HepG2 (cell line): ENCODE data around the gene NPPC.

Source experiments
- CBX1 ChIP-seq: IDR thresholded peaks from one replicate; pipeline ENCODE4 v1.6.1; 2016; ENCODE audit warnings: antibody characterized with exemption, low read depth
- FOSL2 ChIP-seq: sonication (generic); formaldehyde crosslinking; IDR thresholded peaks from 2 replicates; pipeline ENCODE4 v1.4.0; 2020; ENCODE audit warnings: missing genetic modification reagents
- POLR2A ChIP-seq, 2 experiments: IDR thresholded peaks; 2 replicates each; pipeline ENCODE4 v1.6.1; 2011; ENCODE audit warnings: low read depth in 2 of 2, low read length in 2 of 2, mild to moderate bottlenecking in 1 of 2, moderate library complexity in 1 of 2; ENCODE audit not compliant: insufficient read depth in 1 of 2
- RFXAP ChIP-seq: sonication (generic); formaldehyde crosslinking; IDR thresholded peaks from 2 replicates; pipeline ENCODE4 v1.4.0; 2020; ENCODE audit warnings: missing genetic modification reagents, borderline replicate concordance
- SMAD1 ChIP-seq: sonication (generic); formaldehyde crosslinking; IDR thresholded peaks from 2 replicates; pipeline ENCODE4 v1.4.0; 2020; ENCODE audit warnings: missing genetic modification reagents, low read depth, mild to moderate bottlenecking, borderline replicate concordance
- SMYD3 ChIP-seq: sonication (generic); formaldehyde crosslinking; IDR thresholded peaks from 2 replicates; pipeline ENCODE4 v1.8.1; 2023; ENCODE audit warnings: mild to moderate bottlenecking, missing genetic modification reagents
- ZNF34 ChIP-seq: sonication (generic); formaldehyde crosslinking; IDR thresholded peaks from 2 replicates; pipeline ENCODE4 v1.4.0; 2020; ENCODE audit warnings: mild to moderate bottlenecking, missing genetic modification reagents, borderline replicate concordance
- TF ChIP-seq, protein P1 (sequence below): sonication (generic); formaldehyde crosslinking; conservative IDR thresholded peaks from 2 replicates; pipeline ENCODE4 v1.4.0; 2020; ENCODE audit warnings: missing genetic modification reagents

DNA sequence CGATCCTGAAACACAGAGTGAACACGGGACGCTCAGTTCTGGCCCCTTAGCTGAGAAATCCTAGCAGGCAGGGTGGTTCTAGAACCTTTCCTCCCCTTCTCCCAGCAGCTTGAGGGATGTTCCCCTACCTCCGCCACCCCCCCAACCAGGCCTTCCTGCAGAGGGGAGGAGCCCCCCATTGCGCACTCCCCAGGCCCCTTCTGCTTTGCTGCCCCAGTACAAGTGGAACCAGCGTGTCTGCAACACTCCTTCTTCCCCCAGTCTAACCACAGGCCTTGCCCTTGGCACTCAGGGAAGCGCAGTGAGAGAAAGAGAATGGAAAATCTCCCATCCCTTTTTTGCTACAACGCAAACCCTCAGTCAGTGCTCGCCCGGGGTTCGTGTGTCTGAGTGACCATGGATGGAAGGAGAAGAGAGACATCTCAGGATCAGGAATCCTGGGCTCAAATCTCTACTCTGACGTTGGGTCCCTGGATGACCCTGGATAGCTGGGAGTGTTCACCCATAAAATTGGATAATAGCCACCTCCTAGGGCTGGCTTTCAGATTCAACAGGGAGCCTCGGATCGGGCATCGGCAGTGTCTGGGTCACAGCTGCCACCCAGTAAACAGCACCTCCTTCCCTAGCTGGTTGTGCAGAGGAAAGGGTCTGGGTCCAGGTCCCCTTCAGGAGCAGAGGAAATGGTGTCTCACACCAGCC is 3.7 kb downstream of the NPPC start:
- TF ChIP-seq, protein P1, sequence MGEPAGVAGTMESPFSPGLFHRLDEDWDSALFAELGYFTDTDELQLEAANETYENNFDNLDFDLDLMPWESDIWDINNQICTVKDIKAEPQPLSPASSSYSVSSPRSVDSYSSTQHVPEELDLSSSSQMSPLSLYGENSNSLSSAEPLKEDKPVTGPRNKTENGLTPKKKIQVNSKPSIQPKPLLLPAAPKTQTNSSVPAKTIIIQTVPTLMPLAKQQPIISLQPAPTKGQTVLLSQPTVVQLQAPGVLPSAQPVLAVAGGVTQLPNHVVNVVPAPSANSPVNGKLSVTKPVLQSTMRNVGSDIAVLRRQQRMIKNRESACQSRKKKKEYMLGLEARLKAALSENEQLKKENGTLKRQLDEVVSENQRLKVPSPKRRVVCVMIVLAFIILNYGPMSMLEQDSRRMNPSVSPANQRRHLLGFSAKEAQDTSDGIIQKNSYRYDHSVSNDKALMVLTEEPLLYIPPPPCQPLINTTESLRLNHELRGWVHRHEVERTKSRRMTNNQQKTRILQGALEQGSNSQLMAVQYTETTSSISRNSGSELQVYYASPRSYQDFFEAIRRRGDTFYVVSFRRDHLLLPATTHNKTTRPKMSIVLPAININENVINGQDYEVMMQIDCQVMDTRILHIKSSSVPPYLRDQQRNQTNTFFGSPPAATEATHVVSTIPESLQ (CRISPR knock-in tag): no peak
- TF ChIP-seq POLR2A (IDR thresholded peaks at IDR 0.05; ENCODE audit: insufficient read depth in 1 of 2, low read depth in 2 of 2, low read length in 2 of 2): no peak
- TF ChIP-seq ZNF34: no peak
- TF ChIP-seq FOSL2 (CRISPR knock-in tag): no peak
- no peak for TF ChIP-seq RFXAP (CRISPR knock-in tag)
- no peak for TF ChIP-seq CBX1
- TF ChIP-seq SMYD3: no peak
- TF ChIP-seq SMAD1: no peak
